HG02938 (cell line): ENCODE results near the gene SEPTIN6.

Experiments used
- ATAC-seq: cut with Tn5 transposase; IDR thresholded peaks from one replicate; pipeline ENCODE4 v1.9.1; 2021; ENCODE audit warnings: mild to moderate bottlenecking, moderate library complexity; ENCODE audit not compliant: unreplicated experiment

SEPTIN6 gene

GRCh38 chrX:119659522-119659921, 33.4 kb downstream of the SEPTIN6 start:
- no peak for ATAC-seq

GRCh38 chrX:119655125-119655524, 37.8 kb downstream of the SEPTIN6 start:
- no peak for ATAC-seq

GRCh38 chrX:119654112-119654531, 38.8 kb downstream of the SEPTIN6 start:
- no peak for ATAC-seq

GRCh38 chrX:119648421-119648775, 44.6 kb downstream of the SEPTIN6 start:
- no peak for ATAC-seq

- peak; percentile 95 for ATAC-seq
Observed at GRCh38 chrX:119647552-119648420, 45.2 kb downstream of the SEPTIN6 start.

DNA sequence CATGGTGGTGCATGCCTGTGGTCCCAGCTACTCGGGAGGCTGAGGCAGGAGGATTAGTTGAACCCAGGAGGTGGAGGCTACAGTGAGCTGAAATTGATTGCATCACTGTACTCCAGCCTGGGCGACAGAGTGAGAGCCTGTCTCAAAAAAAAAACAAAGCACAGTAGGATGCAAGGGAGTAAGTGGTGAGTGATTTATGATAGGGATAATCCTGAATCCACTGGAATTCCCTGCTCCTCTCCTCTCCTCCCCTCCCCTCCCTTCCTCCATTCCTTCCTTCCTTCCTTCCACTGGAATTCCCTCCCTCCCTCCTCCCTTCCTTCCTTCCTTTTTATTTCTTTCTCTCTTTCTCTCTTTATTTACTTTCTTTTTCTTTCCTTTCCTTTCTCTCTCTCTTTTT, 45.9 kb downstream of the SEPTIN6 start:
- no peak for ATAC-seq

DNA sequence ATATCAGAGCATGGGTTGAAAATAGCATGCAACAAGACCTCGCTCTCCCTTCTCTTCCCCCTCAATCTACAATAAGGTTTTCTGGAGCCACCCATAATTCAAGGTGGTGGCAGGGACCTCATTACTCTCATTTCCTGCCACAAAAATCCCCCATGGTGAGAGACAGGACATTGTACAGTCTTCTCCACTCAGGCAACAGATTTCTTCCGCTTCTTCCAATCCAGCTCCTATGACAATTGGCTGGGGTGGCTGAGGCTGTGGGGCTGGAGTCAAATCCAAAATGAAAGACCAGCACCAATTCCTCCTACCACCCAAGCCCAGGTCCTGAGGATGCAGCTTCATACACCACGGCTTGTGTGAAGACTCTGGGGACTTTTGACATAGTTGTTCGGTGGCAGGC, 46.5 kb downstream of the SEPTIN6 start:
- no peak for ATAC-seq

DNA sequence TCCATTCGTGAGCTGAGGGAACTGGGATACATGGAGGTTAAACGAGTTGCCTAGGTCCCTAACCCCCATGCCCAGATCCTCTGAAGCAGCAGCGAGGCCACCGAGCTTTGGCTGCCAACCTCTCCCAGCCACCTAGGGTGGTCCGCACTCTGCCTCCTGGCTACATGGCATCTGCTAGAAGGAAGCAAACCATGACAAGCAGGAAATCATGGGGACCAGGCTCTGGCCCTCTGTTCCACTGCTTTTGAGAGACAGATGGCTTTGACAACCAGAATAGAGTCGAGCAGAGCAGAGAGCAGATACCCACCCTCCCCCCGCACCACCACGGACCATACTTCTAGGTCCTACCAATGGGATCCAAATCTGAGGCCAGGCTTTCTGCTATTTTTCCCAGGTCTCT, 49.3 kb downstream of the SEPTIN6 start:
- no peak for ATAC-seq
